Measurements from ENCODE around the gene KCNMA1.
"Not testable (repeated sequence)": the region's sequence is repeated elsewhere in the genome, so short reads cannot be mapped to it uniquely, and the experiment has no call there.

Gene KCNMA1

GRCh38 chr10:77580482-77580881 lies 57.1 kb downstream of the KCNMA1 start:
- no peak for DNase-seq

GRCh38 chr10:77578583-77579227 lies 58.9 kb downstream of the KCNMA1 start:
- no peak for DNase-seq

GRCh38 chr10:77577666-77578229 lies 59.9 kb downstream of the KCNMA1 start:
- DNase-seq: no peak

- no peak for DNase-seq
Observed at GRCh38 chr10:77576444-77577032, 61.1 kb downstream of the KCNMA1 start.

- DNase-seq: no peak
Observed at GRCh38 chr10:77576007-77576367, 61.6 kb downstream of the KCNMA1 start.

- peak; percentile 23 for DNase-seq
Observed at GRCh38 chr10:77575271-77576006, 62.2 kb downstream of the KCNMA1 start.

- no peak for DNase-seq
Observed at GRCh38 chr10:77574438-77574837, 63.2 kb downstream of the KCNMA1 start.

GRCh38 chr10:77572520-77572919 lies 65.1 kb downstream of the KCNMA1 start:
- not testable (repeated sequence) for DNase-seq

GRCh38 chr10:77571490-77571889 lies 66.1 kb downstream of the KCNMA1 start:
- DNase-seq: peak; percentile 83

GRCh38 chr10:77566914-77567566 lies 70.6 kb downstream of the KCNMA1 start:
- no peak for DNase-seq

- no peak for DNase-seq
Observed at GRCh38 chr10:77566236-77566635, 71.4 kb downstream of the KCNMA1 start.

- DNase-seq: no peak
Observed at GRCh38 chr10:77565590-77566023, 72.0 kb downstream of the KCNMA1 start.

- no peak for DNase-seq
Observed at GRCh38 chr10:77564731-77565589, 72.6 kb downstream of the KCNMA1 start.

- DNase-seq: no peak
Observed at GRCh38 chr10:77563638-77564270, 73.9 kb downstream of the KCNMA1 start.

GRCh38 chr10:77562742-77563141 lies 74.9 kb downstream of the KCNMA1 start:
- DNase-seq: no peak

- DNase-seq: no peak
Observed at GRCh38 chr10:77561991-77562390, 75.6 kb downstream of the KCNMA1 start.

GRCh38 chr10:77560471-77560870 lies 77.1 kb downstream of the KCNMA1 start:
- no peak for DNase-seq

- DNase-seq: no peak
Observed at GRCh38 chr10:77560052-77560451, 77.6 kb downstream of the KCNMA1 start.

GRCh38 chr10:77556990-77557601 lies 80.5 kb downstream of the KCNMA1 start:
- no peak for DNase-seq

- no peak for DNase-seq
Observed at GRCh38 chr10:77555591-77556212, 81.9 kb downstream of the KCNMA1 start.

GRCh38 chr10:77554996-77555397 lies 82.6 kb downstream of the KCNMA1 start:
- DNase-seq: no peak

All from COR-L47 (cell line).